ENCODE data around the gene SORCS1. TPM values are rescaled to one million over a fixed set of nuclear protein-coding genes. Genes with fewer than 3 reads are reported as not detected.

The SORCS1 gene
- total RNA-seq, 1 donor from 2014 or later = 11.1 TPM

GRCh38 chr10:107013258-107014006 lies 151.1 kb downstream of the SORCS1 start:
- Histone ChIP-seq H3K9ac (no peak overlapping the region), H2AFZ (replicated peaks) (no peak overlapping the region), H3K4me3 (no peak overlapping the region), H3K4me1 (peaks cover 35% of the 10 kb centered on the region), H3K36me3 (no peaks in the 10 kb centered on the region), H3K4me2 (peak overlapping the region; percentile 62), H3K9me3 (ENCODE audit: low read depth) (peaks cover 4% of the 10 kb centered on the region), H4K20me1 (ENCODE audit: low read depth) (no peaks in the 10 kb centered on the region), H3K79me2 (ENCODE audit: low read depth) (no peaks in the 10 kb centered on the region), H3F3A (ENCODE audit: low read depth) (peaks cover 17% of the 10 kb centered on the region), H3K27ac (peak overlapping the region; percentile 5), H3K27me3 (no peaks in the 10 kb centered on the region)
- DNase-seq (ENCODE audit: low spot score) = peak; percentile 55
- TF ChIP-seq EZH2 (IDR thresholded peaks at IDR 0.05) (no peak), EZH2phosphoT487 (IDR thresholded peaks at IDR 0.05) (peak; percentile 67), CTCF (IDR thresholded peaks at IDR 0.05) (no peak)
- no peak overlapping the region for H3K4me3 Mint-ChIP-seq
- no peaks in the 10 kb centered on the region for H3K9me3 Mint-ChIP-seq
- peaks cover 6% of the 10 kb centered on the region for H3K27me3 Mint-ChIP-seq (ENCODE audit: insufficient read depth, low read depth)
- peaks cover 32% of the 10 kb centered on the region for H3K4me1 Mint-ChIP-seq
- no peak overlapping the region for H3K27ac Mint-ChIP-seq
- H3K36me3 Mint-ChIP-seq = peaks cover 1% of the 10 kb centered on the region

- no peak overlapping the region for H3K4me3 Mint-ChIP-seq
- Histone ChIP-seq H3K4me1 (peaks cover 35% of the 10 kb centered on the region), H3K4me3 (no peak overlapping the region), H3K27ac (no peak overlapping the region), H3K79me2 (ENCODE audit: low read depth) (no peaks in the 10 kb centered on the region), H3K9ac (no peak overlapping the region), H4K20me1 (ENCODE audit: low read depth) (no peaks in the 10 kb centered on the region), H3K9me3 (ENCODE audit: low read depth) (peaks cover 4% of the 10 kb centered on the region), H2AFZ (replicated peaks) (no peak overlapping the region), H3F3A (ENCODE audit: low read depth) (peaks cover 26% of the 10 kb centered on the region), H3K4me2 (no peak overlapping the region), H3K36me3 (no peaks in the 10 kb centered on the region), H3K27me3 (no peaks in the 10 kb centered on the region)
- TF ChIP-seq CTCF (IDR thresholded peaks at IDR 0.05) = no peak
- no peak for TF ChIP-seq EZH2 (IDR thresholded peaks at IDR 0.05)
- TF ChIP-seq EZH2phosphoT487 (IDR thresholded peaks at IDR 0.05) = no peak
- H3K9me3 Mint-ChIP-seq = no peaks in the 10 kb centered on the region
- H3K27me3 Mint-ChIP-seq (ENCODE audit: insufficient read depth, low read depth) = peaks cover 6% of the 10 kb centered on the region
- H3K4me1 Mint-ChIP-seq = peaks cover 32% of the 10 kb centered on the region
- H3K27ac Mint-ChIP-seq = no peak overlapping the region
- DNase-seq (ENCODE audit: low spot score) = no peak
- H3K36me3 Mint-ChIP-seq = no peaks in the 10 kb centered on the region
These were observed 152.5 kb downstream of the SORCS1 start for GRCh38 chr10:107011992-107012391.

- no peak for TF ChIP-seq EZH2 (IDR thresholded peaks at IDR 0.05)
- peak; percentile 40 for TF ChIP-seq CTCF (IDR thresholded peaks at IDR 0.05)
- peak overlapping the region; percentile 28 for H3K27ac Mint-ChIP-seq
- Histone ChIP-seq H3K36me3 (no peaks in the 10 kb centered on the region), H3F3A (ENCODE audit: low read depth) (peaks cover 28% of the 10 kb centered on the region), H3K4me1 (peaks cover 35% of the 10 kb centered on the region), H3K4me3 (no peak overlapping the region), H4K20me1 (ENCODE audit: low read depth) (no peaks in the 10 kb centered on the region), H3K27ac (no peak overlapping the region), H3K9me3 (ENCODE audit: low read depth) (no peaks in the 10 kb centered on the region), H3K27me3 (no peaks in the 10 kb centered on the region), H3K79me2 (ENCODE audit: low read depth) (no peaks in the 10 kb centered on the region), H3K9ac (no peak overlapping the region), H2AFZ (replicated peaks) (no peak overlapping the region), H3K4me2 (no peak overlapping the region)
- H3K36me3 Mint-ChIP-seq = no peaks in the 10 kb centered on the region
- peak; percentile 24 for DNase-seq (ENCODE audit: low spot score)
- H3K27me3 Mint-ChIP-seq (ENCODE audit: insufficient read depth, low read depth) = peaks cover 5% of the 10 kb centered on the region
- no peak overlapping the region for H3K4me3 Mint-ChIP-seq
- peaks cover 32% of the 10 kb centered on the region for H3K4me1 Mint-ChIP-seq
- H3K9me3 Mint-ChIP-seq = peaks cover under 1% of the 10 kb centered on the region
These were observed 153.4 kb downstream of the SORCS1 start for GRCh38 chr10:107011105-107011504.

All from neural progenitor cell (in vitro differentiated cells).